H1 (cell line): Measurements from ENCODE around the gene PALD1.

Experiments
- CTCF ChIP-seq, 3 experiments: IDR thresholded peaks; 1 replicate in 2 of 3; 2 replicates in 1 of 3; pipeline versions ENCODE4 v1.5.1 to v1.6.1; 2011; ENCODE audit warnings: low read length in 3 of 3, mild to moderate bottlenecking in 3 of 3, inconsistent platforms in 2 of 3, low read depth in 1 of 3, moderate library complexity in 1 of 3; ENCODE audit not compliant: insufficient read depth in 1 of 3; ENCODE audit errors: control extremely low read depth in 1 of 3
- EP300 ChIP-seq, 2 experiments: IDR thresholded peaks; 1 replicate in 1 of 2; 2 replicates in 1 of 2; pipeline ENCODE4 v1.6.1; 2011 to 2012; ENCODE audit warnings: low read depth in 2 of 2, low read length in 2 of 2, mild to moderate bottlenecking in 2 of 2, borderline replicate concordance in 1 of 2, inconsistent platforms in 1 of 2, moderate library complexity in 1 of 2
- KDM1A ChIP-seq: fragments of 200-600, 300-600 bp; sonication (generic); IDR thresholded peaks from 2 replicates; pipeline ENCODE4 v1.7.1; 2016; ENCODE audit warnings: mild to moderate bottlenecking, low read length, borderline replicate concordance
- POLR2A ChIP-seq, 2 experiments: IDR thresholded peaks; 1 replicate in 1 of 2; 2 replicates in 1 of 2; pipeline ENCODE4 v1.6.1; 2011; ENCODE audit warnings: low read depth in 2 of 2, low read length in 2 of 2, mild to moderate bottlenecking in 2 of 2; ENCODE audit errors: control extremely low read depth in 1 of 2
- POLR2AphosphoS5 ChIP-seq: IDR thresholded peaks from 2 replicates; pipeline ENCODE4 v1.6.1; 2011; ENCODE audit warnings: low read depth, low read length
- TAF1 ChIP-seq: IDR thresholded peaks from 2 replicates; pipeline ENCODE4 v1.6.1; 2011; ENCODE audit warnings: mild to moderate bottlenecking, low read depth, low read length

- TF ChIP-seq CTCF (IDR thresholded peaks at IDR 0.05; ENCODE audit: control extremely low read depth in 1 of 3, insufficient read depth in 1 of 3, low read depth in 1 of 3, low read length in 3 of 3) (no peak), EP300 (IDR thresholded peaks at IDR 0.05; ENCODE audit: borderline replicate concordance in 1 of 2, low read depth in 2 of 2, low read length in 2 of 2) (no peak), TAF1 (no peak), POLR2AphosphoS5 (no peak), KDM1A (no peak), POLR2A (IDR thresholded peaks at IDR 0.05; ENCODE audit: control extremely low read depth in 1 of 2, low read depth in 2 of 2, low read length in 2 of 2) (no peak)
Observed at GRCh38 chr10:70557086-70557845, 78.7 kb downstream of the PALD1 start.
